Activated CD8-positive, alpha-beta memory T cell treated with anti-CD3 and anti-CD28 coated beads, Interleukin-2, amount 50 U/mL, for 1 hour (primary cell): ENCODE measurements around the gene TRPV4.

Source experiments
- DNase-seq: peaks from one replicate; pipeline ENCODE4 v3.0.0-alpha.2; 2020; ENCODE audit errors: extremely low read depth

The TRPV4 gene

GRCh38 chr12:109777544-109777943, 55.7 kb downstream of the TRPV4 start:
- DNase-seq: no peak

DNA sequence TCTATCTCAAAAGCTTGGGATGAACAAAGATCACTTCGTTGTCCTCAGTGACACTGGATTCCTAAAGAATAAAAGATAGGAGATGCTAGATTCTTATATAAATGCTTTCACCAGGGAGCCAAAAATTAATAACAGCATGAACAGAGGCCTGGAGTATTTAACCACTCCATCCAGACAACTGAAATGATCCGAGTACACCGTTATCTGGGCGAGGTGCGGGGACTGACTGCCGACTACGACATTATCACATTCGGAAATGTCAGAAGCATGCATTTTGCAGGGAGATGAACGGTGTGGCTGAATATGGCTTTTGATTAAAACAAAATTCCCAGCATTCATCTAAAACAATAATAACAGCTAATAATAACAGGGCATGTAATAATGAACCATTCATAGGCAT, 56.6 kb downstream of the TRPV4 start:
- no peak for DNase-seq

GRCh38 chr12:109775172-109775881, 57.9 kb downstream of the TRPV4 start:
- DNase-seq: peak; percentile 12

DNA sequence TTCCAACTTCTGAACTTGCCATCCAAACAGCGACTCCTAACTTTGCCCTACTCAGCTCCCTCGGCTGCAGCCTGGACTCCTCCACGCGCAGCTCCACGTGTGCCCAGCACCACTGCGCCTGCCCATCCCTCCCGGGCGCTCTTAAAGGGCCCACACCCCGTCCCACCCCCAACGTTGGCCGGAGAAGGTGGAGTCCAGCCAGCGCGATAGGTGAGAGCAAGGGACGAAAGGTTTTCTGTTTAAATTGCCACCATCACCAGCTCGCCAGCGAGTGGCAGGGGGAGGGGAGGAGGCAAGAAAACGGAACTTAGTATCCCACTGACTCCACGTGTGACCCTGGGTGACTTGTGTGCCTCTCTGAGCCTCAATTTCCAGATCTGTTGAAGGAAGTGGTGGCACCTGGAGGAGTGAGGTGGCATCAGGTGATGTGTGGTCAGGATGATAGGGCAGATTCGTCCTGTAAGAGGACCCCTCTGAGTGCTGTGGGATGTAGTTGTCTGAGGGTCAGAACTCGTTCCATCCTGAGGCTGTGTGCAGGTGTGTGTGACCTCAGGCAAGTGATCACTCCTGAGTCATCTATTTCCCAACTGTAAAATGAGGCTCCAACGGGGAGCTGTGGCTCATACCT, 59.7 kb downstream of the TRPV4 start:
- DNase-seq: no peak

DNA sequence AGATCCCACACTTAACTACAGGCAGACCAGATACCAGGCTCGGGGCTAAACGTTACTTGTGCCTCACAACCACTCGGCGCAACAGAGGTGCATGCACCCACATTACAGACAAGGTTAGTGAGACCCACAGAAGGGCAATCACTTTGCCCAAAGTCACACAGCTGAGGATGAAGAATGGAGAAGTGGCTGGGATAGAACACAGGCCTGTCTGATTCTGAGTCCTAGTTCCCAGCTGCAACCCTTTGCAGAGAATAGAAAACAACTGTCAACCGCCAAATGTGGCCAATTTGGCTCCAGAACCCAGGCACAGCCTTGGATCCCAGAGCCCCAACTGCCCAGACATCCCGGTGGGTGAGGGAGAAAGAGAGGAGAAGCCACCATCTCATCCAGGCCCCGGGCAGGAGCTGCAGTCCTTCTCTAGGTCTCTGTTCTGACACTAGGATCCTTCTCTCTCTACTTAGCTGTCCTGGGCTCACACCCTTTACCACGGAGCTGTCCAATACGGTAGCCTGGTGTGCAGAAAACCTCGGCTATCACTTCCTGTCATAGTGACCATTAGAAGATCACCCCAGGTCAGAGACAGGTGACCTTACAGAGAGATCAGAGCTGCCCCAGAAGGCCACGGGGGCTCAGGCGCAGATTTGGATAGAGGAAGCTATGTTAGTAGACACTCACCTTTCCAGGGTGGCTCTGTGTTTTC, 60.4 kb downstream of the TRPV4 start:
- no peak for DNase-seq

DNA sequence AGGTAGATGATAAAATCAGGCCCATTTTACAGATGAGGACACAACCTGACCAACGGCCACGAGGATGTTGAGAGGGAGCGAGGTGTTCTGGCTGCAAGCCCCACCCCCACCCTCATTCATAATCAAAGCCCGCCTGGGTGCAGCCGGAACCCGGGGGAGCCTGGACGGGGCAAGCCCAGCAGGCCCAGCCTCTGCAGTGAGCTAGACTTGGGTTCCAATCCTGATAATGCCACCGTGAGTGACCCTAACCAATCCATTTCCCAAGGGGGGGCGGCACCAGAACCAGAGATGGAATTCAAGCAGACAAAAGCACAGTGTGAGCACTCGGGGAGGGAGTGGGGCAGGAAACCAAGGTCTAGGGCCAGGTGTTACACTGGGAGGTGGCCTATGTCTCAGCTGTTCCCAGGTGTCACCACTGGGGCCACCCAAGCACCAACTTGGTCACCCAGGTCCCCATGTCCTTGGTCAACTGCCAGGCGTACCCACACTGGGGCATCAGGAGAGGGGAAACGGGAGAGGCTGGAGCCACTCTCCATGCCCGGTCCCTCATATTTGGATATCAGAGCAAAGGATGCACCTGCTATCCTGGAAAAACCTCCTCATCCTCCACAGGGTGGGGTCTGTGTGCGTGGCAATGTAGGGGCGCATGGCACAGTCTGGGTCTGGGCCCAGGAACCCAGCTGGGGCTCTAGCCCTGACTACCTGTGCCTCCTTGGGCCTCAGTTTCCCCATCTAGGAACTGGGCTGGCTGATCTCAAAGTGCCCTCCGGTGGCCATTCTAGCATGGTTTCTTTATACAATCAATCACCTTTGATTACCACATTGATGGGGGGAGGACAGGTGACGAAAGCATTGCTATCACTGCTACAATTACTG, 61.2 kb downstream of the TRPV4 start:
- no peak for DNase-seq

GRCh38 chr12:109770861-109771670, 62.1 kb downstream of the TRPV4 start:
- no peak for DNase-seq

DNA sequence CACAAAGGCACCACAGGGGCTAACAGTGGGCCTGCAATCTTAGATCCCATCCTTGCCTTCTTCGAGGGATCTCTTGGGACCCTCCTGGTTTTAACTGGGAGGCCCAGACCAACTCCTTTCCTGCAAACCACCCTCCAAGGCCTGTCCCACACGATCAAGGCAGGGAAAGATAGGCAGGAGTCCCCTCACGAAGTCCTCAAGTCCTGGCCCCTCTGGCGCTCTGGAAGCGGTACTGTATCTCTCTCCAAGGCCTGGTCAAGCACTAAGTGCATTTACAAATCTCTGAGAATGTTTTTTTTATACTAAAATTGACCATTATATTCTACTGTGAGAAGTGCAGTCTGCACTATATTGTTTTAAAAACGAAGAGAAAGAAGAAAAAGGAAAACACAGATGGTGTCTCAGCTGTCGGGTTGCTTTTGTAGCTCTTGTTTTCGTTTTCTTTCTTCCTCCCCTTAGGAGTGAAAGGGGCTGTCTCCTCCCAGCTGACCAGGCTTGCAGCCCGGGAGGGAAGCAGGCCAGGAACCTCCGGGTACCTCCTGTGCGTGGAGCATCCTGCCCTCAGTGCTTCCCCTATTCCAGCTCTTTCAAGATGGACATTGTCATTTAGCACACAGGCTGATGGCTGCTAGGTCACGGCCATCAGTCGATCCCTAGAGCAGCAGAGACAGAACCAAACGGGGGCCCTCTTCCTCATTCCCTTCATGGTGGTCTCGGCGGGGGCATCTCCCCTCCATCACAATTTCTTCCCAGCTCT, 62.9 kb downstream of the TRPV4 start:
- no peak for DNase-seq

- no peak for DNase-seq
Measured at GRCh38 chr12:109768901-109769670, 64.1 kb downstream of the TRPV4 start.

GRCh38 chr12:109767991-109768900, 65.0 kb downstream of the TRPV4 start:
- no peak for DNase-seq

DNA sequence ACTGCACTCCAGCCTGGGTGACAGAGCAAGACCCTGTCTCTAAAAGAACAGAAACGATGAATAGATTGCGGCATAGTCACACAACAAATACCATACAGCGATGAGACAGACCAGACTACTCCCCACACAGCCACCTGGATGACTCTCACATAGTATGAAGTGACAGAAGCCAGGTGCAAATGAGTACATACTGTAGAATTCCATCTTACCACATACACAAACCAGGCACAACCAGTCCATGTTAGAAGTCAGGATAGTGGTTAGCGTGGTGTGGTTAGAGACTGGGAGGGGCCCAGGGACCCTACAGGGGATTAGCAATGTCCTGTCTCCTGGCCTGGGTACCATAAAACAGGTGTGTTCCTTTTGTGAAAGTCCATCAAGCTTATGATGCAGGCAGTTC, 65.7 kb downstream of the TRPV4 start:
- DNase-seq: no peak

DNA sequence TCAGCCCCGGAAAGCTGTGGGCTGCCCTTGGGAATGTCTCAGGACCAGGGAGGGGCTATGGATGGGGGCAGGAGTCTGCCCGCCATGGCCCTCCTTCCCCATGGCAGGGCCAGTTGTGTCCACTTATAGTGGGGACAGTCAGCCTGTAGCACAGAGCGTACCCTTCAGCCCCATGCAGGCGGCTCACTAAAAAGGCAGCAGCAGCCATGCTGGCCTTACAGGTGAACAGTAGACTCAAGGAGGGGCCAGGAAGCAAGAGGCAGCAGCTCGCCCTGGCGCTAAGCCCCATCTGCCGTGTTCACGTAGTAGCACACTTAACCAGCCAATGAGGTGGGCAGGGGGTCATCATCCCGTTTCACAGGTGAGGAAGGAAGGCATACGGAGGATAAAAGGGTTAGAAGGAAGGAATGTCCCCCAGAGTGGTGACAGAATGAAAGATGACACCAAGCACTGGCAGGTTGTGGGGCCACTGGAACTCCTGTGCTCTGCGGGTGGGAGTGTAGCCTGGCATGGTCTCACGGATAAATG, 66.9 kb downstream of the TRPV4 start:
- no peak for DNase-seq

- DNase-seq: no peak
Measured at GRCh38 chr12:109765446-109765810, 67.8 kb downstream of the TRPV4 start.

DNA sequence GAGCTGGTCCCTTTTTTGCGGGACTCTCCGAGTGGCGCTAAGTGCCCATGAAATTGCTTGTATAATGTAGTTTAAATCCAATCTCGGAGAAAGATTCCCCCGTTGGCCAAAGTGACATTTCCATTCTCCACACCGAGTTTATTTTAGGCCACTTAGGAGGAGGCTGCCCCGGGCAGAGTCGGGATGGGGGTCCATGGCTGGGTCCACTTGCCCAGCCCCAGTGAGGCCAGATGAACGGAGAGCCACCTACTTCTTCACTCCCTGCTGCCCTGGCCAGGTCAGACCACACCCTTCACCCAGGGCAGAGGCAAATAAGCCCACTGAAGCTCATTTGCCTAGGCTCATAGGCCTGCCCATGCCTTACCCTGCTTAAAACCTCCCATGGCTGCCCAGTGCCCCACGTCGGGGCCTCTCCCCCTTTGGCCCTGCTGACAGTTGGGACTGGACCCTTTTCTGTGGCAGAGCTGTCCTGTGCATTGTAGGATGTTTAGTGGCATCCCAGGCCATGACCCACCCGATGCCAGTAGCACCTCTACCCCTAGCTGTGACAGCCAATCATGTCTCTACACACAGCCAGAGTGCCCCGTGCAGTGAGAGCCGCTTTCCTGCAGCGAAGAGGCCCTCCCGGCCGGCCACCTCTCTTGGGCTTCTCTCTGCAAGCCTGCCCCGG, 68.3 kb downstream of the TRPV4 start:
- no peak for DNase-seq

DNA sequence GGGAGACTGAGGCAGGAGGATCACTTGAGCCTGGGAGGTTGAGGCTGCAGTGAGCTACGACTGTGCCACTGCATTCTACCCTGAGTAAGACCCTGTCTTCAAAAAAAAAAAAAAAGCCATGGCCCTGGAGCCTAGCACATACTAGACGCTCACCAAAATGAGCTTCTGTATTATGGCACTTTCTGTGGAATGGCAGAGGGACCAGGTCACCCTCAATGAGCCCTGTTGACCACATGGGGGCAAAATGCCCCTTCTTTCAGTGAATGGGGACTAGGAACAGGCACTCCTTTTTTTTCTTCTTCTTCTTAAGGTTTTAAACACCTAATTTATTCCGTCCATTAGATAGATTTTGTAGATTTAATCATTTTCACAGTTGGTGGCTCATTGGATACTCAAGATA, 69.1 kb downstream of the TRPV4 start:
- no peak for DNase-seq

- no peak for DNase-seq
Measured at GRCh38 chr12:109763201-109763841, 69.9 kb downstream of the TRPV4 start.

GRCh38 chr12:109762673-109763191, 70.5 kb downstream of the TRPV4 start:
- no peak for DNase-seq
